CD4-positive, alpha-beta T cell (primary cell): ENCODE measurements around the gene CREBL2. TPM values are rescaled to one million over a fixed set of nuclear protein-coding genes. Genes with fewer than 3 reads are reported as not detected.

Experiments used
- ATAC-seq: fragments of 200-7000 bp; cut with Tn5 transposase; one replicate; pipeline ENCODE4 v1.10.0; 2022; ENCODE audit warnings: mild to moderate bottlenecking; ENCODE audit not compliant: poor library complexity
- CTCF ChIA-PET: fragments of 350-600 bp; sonication (Branson Sonifier 250); formaldehyde crosslinking; loops from one replicate; lab custom pipeline; 2021; ENCODE audit warnings: antibody characterized with exemption, inconsistent platforms; lab: Charles Lee
- POLR2A ChIA-PET: fragments of 350-600 bp; sonication (Branson Sonifier 250); formaldehyde crosslinking; loops from one replicate; lab custom pipeline; 2021; ENCODE audit warnings: antibody characterized with exemption, inconsistent platforms; lab: Charles Lee
- DNase-seq, 14 experiments: peaks; one replicate each; pipeline ENCODE4 v3.0.0-alpha.2; 2013 to 2020; ENCODE audit warnings: mixed read lengths in 2 of 14
- H3K27ac ChIP-seq, 2 donors: one replicate each; pipeline versions ENCODE4 v1.5.1 to v1.7.0; 2013; ENCODE audit warnings: low read length in 2 of 2, low read depth in 1 of 2, mild to moderate bottlenecking in 1 of 2
- H3K27me3 ChIP-seq, 2 experiments: 1 replicate in 1 of 2; 2 replicates in 1 of 2; pipeline versions ENCODE4 v1.6.1 to v1.7.0; 2013; ENCODE audit warnings: low read length in 2 of 2, control low read depth in 1 of 2, mild to moderate bottlenecking in 1 of 2, moderate library complexity in 1 of 2; ENCODE audit not compliant: insufficient read depth in 2 of 2, control insufficient read depth in 1 of 2
- H3K36me3 ChIP-seq: one replicate; pipeline ENCODE4 v1.6.1; 2013; ENCODE audit warnings: low read length, control low read depth; ENCODE audit not compliant: insufficient read depth
- H3K4me1 ChIP-seq: one replicate; pipeline ENCODE4 v1.6.1; 2013; ENCODE audit warnings: low read length, control low read depth; ENCODE audit not compliant: insufficient read depth
- H3K4me3 ChIP-seq: one replicate; pipeline ENCODE4 v1.5.1; 2013; ENCODE audit warnings: mild to moderate bottlenecking, low read length, moderate library complexity
- H3K9me3 ChIP-seq, 2 experiments: 1 replicate in 1 of 2; 2 replicates in 1 of 2; pipeline versions ENCODE4 v1.6.1 to v1.7.0; 2013; ENCODE audit warnings: low read length in 2 of 2, mild to moderate bottlenecking in 2 of 2, control low read depth in 1 of 2, moderate library complexity in 1 of 2; ENCODE audit not compliant: control insufficient read depth in 1 of 2, insufficient read depth in 1 of 2
- H3K27ac Mint-ChIP-seq: one replicate; pipeline ENCODE4 v1.8.0; 2020; ENCODE audit warnings: mixed read lengths
- H3K27me3 Mint-ChIP-seq: one replicate; pipeline ENCODE4 v1.8.0; 2021; ENCODE audit warnings: mixed read lengths
- H3K36me3 Mint-ChIP-seq: one replicate; pipeline ENCODE4 v1.8.0; 2021; ENCODE audit warnings: low read depth, mixed read lengths
- H3K4me1 Mint-ChIP-seq: one replicate; pipeline ENCODE4 v1.8.0; 2021; ENCODE audit warnings: low read depth, mixed read lengths
- H3K4me3 Mint-ChIP-seq: one replicate; pipeline ENCODE4 v1.8.0; 2020; ENCODE audit warnings: mild to moderate bottlenecking, mixed read lengths
- H3K9me3 Mint-ChIP-seq: one replicate; pipeline ENCODE4 v1.8.0; 2020; ENCODE audit warnings: mixed read lengths
- CTCF ChIP-seq: fragments of 200-600 bp; IDR thresholded peaks from one replicate; pipeline ENCODE4 v1.8.0; 2022; ENCODE audit warnings: antibody characterized with exemption, mild to moderate bottlenecking
- intact Hi-C, 2 experiments: fragments of 100-400 bp; cut with DNase I in 1 of 2; cut with micrococcal nuclease in 1 of 2; formaldehyde crosslinking; loops; one replicate each; pipeline versions ENCODE4 v1.15.1 to v1.9.0; 2023 to 2025; cut with DNase I, micrococcal nuclease
- total RNA-seq, 174 experiments: library from RNA in 2 of 174; stranded (reverse) in 2 of 174; gene quantifications; one replicate each; pipeline ENCODE4 v1.2.3 and lab custom pipeline; 2021 to 2026

The CREBL2 gene
- total RNA-seq, 2 experiments from 2014 or later: 9.5 to 12.6 TPM

GRCh38 chr12:12676605-12677004 is 64.9 kb downstream of the CREBL2 start:
- Mint-ChIP-seq H3K9me3 (no peaks in the 10 kb centered on the region), H3K4me1 (no peaks in the 10 kb centered on the region), H3K36me3 (no peaks in the 10 kb centered on the region), H3K27me3 (no peaks in the 10 kb centered on the region), H3K27ac (no peak overlapping the region), H3K4me3 (no peak overlapping the region)
- DNase-seq (no peak), ATAC-seq (no peak)
- Histone ChIP-seq H3K9me3 (no peaks in the 10 kb centered on the region), H3K4me1 (no peaks in the 10 kb centered on the region), H3K36me3 (no peaks in the 10 kb centered on the region), H3K27me3 (no peaks in the 10 kb centered on the region), H3K27ac (no peak overlapping the region), H3K4me3 (no peak overlapping the region)
- intact Hi-C loops: no loop called here
- POLR2A ChIA-PET: interaction anchor here (1.0 to 1.1 kb wide), 2 partner anchors 8 to 28 kb away, joined by 3 to 4 read pairs; no protein-coding TSS in a partner anchor
- TF ChIP-seq CTCF: no peak
- CTCF ChIA-PET: no interaction called here

- H3K4me3 Mint-ChIP-seq: no peak overlapping the region
- no peaks in the 10 kb centered on the region for H3K36me3 Mint-ChIP-seq
- Histone ChIP-seq H3K27ac (no peak overlapping the region), H3K4me1 (no peaks in the 10 kb centered on the region), H3K4me3 (no peak overlapping the region), H3K9me3 (no peaks in the 10 kb centered on the region), H3K27me3 (no peaks in the 10 kb centered on the region), H3K36me3 (no peaks in the 10 kb centered on the region)
- no peak for ATAC-seq
- ChIA-PET POLR2A (interaction anchor here (0.9 to 1.7 kb wide), 2 partner anchors 16 to 31 kb away, joined by 3 to 4 read pairs; no protein-coding TSS in a partner anchor), CTCF (interaction anchor here (1.5 kb wide), 1 partner anchor 10 kb away, joined by 3 read pairs; no protein-coding TSS in a partner anchor)
- no peak for TF ChIP-seq CTCF
- intact Hi-C loops: no loop called here
- no peak overlapping the region for H3K27ac Mint-ChIP-seq
- H3K9me3 Mint-ChIP-seq: no peaks in the 10 kb centered on the region
- H3K27me3 Mint-ChIP-seq: no peaks in the 10 kb centered on the region
- DNase-seq: no peak
- H3K4me1 Mint-ChIP-seq: no peaks in the 10 kb centered on the region
Observed at GRCh38 chr12:12681061-12681765, 69.5 kb downstream of the CREBL2 start.

DNA sequence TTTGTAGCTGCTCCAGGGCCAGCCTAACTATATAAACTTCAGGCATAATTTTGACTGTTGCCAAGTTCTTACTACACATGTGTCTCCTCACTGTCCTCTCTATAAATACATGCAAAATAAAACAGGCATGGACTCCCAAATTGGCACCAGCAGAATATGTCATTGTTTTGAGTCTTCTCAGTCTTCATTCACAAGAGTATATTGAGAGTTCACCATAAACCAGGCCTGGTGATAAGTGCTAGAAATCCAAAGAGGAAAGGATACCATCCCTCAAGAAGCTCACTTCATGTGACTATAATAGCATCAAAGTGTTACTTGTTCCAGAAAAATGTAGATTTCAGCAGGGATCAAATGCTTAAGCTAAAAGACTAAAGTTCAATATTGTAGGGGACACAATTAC is 70.6 kb downstream of the CREBL2 start:
- DNase-seq (no peak), ATAC-seq (no peak)
- Mint-ChIP-seq H3K4me1 (no peaks in the 10 kb centered on the region), H3K4me3 (no peak overlapping the region), H3K27ac (no peak overlapping the region), H3K36me3 (no peaks in the 10 kb centered on the region), H3K9me3 (no peaks in the 10 kb centered on the region), H3K27me3 (no peaks in the 10 kb centered on the region)
- H3K9me3 ChIP-seq: no peaks in the 10 kb centered on the region
- no peak for TF ChIP-seq CTCF
- H3K27ac ChIP-seq: no peak overlapping the region
- H3K36me3 ChIP-seq: no peaks in the 10 kb centered on the region
- no peaks in the 10 kb centered on the region for H3K27me3 ChIP-seq
- no peak overlapping the region for H3K4me3 ChIP-seq
- H3K4me1 ChIP-seq: no peaks in the 10 kb centered on the region
- intact Hi-C loops: no loop called here
- POLR2A ChIA-PET: interaction anchor here (1.7 to 1.8 kb wide), 2 partner anchors 14 to 32 kb away, joined by 4 to 5 read pairs; no protein-coding TSS in a partner anchor
- CTCF ChIA-PET: interaction anchor here (1.5 kb wide), 1 partner anchor 9 kb away, joined by 3 read pairs; no protein-coding TSS in a partner anchor
